ENCODE measurements around the gene PCNX1.
A peak's percentile ranks its signal among the peaks of the same experiment; 100 is the strongest.

Gene PCNX1

DNA sequence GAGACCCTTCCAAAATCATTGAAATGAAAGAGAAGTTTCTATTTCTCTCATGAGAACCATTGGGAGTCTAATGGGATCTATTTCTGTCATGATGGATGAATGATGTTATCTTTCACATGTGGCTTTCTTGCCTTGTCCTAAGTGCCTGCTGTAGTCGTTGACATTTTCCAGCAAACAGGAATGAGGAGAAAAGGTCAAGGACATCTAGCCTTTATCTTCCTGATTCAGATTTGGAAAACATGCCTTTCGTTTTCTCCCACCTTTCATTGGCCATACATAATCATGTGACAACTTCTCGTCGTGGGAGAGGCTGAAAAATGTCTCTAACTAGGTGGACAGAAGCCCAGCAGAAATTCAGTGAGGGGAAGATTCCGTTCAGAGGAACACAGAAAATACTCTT, 94.5 kb downstream of the PCNX1 start:
- Histone ChIP-seq H4K91ac (ENCODE audit: low read length) (no peak overlapping the region), H3K4me3 (ENCODE audit: insufficient read depth in 1 of 2, low read depth in 1 of 2, low read length in 2 of 2) (no peak overlapping the region), H3K27ac (ENCODE audit: low read length, poor library complexity, severe bottlenecking) (no peak overlapping the region), H4K8ac (ENCODE audit: low read length) (no peak overlapping the region), H3K4ac (ENCODE audit: low read depth in 1 of 2, low read length in 2 of 2) (no peak overlapping the region), H3K36me3 (ENCODE audit: control insufficient read depth in 1 of 2, insufficient read depth in 2 of 2, low read depth in 1 of 2, low read length in 2 of 2) (peaks cover 12 to 36% of the 10 kb centered on the region in 2 experiments), H2AK5ac (ENCODE audit: low read length, severe bottlenecking) (no peak overlapping the region), H3K23ac (ENCODE audit: low read length in 2 of 2) (no peak overlapping the region), H3K9ac (ENCODE audit: low read length) (no peak overlapping the region), H3K4me2 (ENCODE audit: low read length, poor library complexity, severe bottlenecking) (no peak overlapping the region), H2BK12ac (ENCODE audit: low read length in 2 of 2) (no peak overlapping the region), H2BK5ac (ENCODE audit: low read depth, low read length, poor library complexity, severe bottlenecking) (no peak overlapping the region), H2BK120ac (ENCODE audit: low read depth, low read length) (no peak overlapping the region), H3K18ac (ENCODE audit: low read depth in 1 of 2, low read length in 2 of 2) (no peak overlapping the region), H2BK15ac (ENCODE audit: low read depth, poor library complexity, severe bottlenecking) (no peak overlapping the region), H3K14ac (ENCODE audit: low read length in 2 of 2) (no peak overlapping the region), H3K4me1 (ENCODE audit: control insufficient read depth, insufficient read depth, low read depth, low read length) (peaks cover 2% of the 10 kb centered on the region), H3K9me3 (ENCODE audit: control insufficient read depth, low read length) (no peaks in the 10 kb centered on the region), H2AFZ (ENCODE audit: low read depth, low read length) (no peak overlapping the region), H3K27me3 (ENCODE audit: control insufficient read depth in 1 of 2, insufficient read depth in 1 of 2, low read length in 2 of 2) (no peaks in the 10 kb centered on the region), H3K79me1 (replicated peaks; ENCODE audit: low read length, poor library complexity, severe bottlenecking) (peaks cover 11% of the 10 kb centered on the region)
- WGBS, result 79% methylated on average over 5 of the region's 5 CpGs
- DNase-seq, result peak; percentile 10

DNA sequence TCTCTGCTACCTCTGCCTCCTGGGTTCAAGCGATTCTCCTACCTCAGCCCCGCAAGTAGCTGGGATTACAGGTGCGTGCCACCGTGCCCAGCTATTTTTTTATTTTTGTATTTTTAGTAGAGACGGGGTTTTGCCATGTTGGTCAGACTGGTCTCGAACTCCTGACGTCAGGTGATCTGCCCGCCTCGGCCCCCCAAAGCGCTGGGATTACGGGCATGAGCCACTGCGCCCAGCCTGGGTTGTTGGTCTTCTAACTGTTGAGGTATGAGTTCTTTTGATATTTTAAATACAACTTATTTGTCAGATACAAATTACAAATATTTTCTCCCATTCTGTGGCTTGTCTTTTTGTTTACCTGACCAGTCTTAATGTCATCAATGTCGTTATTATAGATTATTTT, 95.9 kb downstream of the PCNX1 start:
- no peak overlapping the region for H2BK5ac ChIP-seq (ENCODE audit: low read depth, low read length, poor library complexity, severe bottlenecking)
- H3K9me3 ChIP-seq (ENCODE audit: control insufficient read depth, low read length), result no peaks in the 10 kb centered on the region
- no peak overlapping the region for H2AFZ ChIP-seq (ENCODE audit: low read depth, low read length)
- H3K36me3 ChIP-seq (ENCODE audit: control insufficient read depth in 1 of 2, insufficient read depth in 2 of 2, low read depth in 1 of 2, low read length in 2 of 2), result peaks cover 12 to 24% of the 10 kb centered on the region in 2 experiments
- H3K4me2 ChIP-seq (ENCODE audit: low read length, poor library complexity, severe bottlenecking), result no peak overlapping the region
- no peak overlapping the region for H3K27ac ChIP-seq (ENCODE audit: low read length, poor library complexity, severe bottlenecking)
- no peak overlapping the region for H3K23ac ChIP-seq (ENCODE audit: low read length in 2 of 2)
- H4K8ac ChIP-seq (ENCODE audit: low read length), result no peak overlapping the region
- H3K14ac ChIP-seq (ENCODE audit: low read length in 2 of 2), result no peak overlapping the region
- no peak overlapping the region for H4K91ac ChIP-seq (ENCODE audit: low read length)
- H3K4ac ChIP-seq (ENCODE audit: low read depth in 1 of 2, low read length in 2 of 2), result no peak overlapping the region
- no peak overlapping the region for H2BK12ac ChIP-seq (ENCODE audit: low read length in 2 of 2)
- H3K4me1 ChIP-seq (ENCODE audit: control insufficient read depth, insufficient read depth, low read depth, low read length), result peaks cover 2% of the 10 kb centered on the region
- peaks cover 11% of the 10 kb centered on the region for H3K79me1 ChIP-seq (replicated peaks; ENCODE audit: low read length, poor library complexity, severe bottlenecking)
- H3K27me3 ChIP-seq (ENCODE audit: control insufficient read depth in 1 of 2, insufficient read depth in 1 of 2, low read length in 2 of 2), result no peaks in the 10 kb centered on the region
- WGBS, result 92% methylated on average over 7 of the region's 13 CpGs
- H3K18ac ChIP-seq (ENCODE audit: low read depth in 1 of 2, low read length in 2 of 2), result no peak overlapping the region
- H3K4me3 ChIP-seq (ENCODE audit: insufficient read depth in 1 of 2, low read depth in 1 of 2, low read length in 2 of 2), result no peak overlapping the region
- no peak overlapping the region for H2BK120ac ChIP-seq (ENCODE audit: low read depth, low read length)
- no peak for DNase-seq
- no peak overlapping the region for H2AK5ac ChIP-seq (ENCODE audit: low read length, severe bottlenecking)
- no peak overlapping the region for H2BK15ac ChIP-seq (ENCODE audit: low read depth, poor library complexity, severe bottlenecking)
- H3K9ac ChIP-seq (ENCODE audit: low read length), result no peak overlapping the region

DNA sequence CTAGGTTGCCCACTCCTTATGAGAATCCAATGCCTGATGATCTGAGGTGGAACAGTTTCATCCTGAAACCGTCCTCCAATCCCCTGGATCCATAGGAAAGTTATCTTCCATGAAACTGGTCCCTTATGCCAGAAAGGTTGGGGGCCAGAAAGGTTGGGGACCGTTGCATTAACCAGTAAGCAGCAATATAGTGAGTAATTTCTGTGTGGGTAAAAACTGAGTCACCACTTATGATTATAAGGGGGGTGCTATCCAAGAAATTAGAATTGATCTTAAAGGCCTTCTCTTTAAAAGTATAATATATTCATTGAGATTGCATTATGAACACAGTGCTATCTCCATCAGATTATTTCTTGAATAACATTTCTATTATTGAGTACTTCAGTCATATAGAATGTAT, 97.2 kb downstream of the PCNX1 start:
- no peaks in the 10 kb centered on the region for H3K27me3 ChIP-seq (ENCODE audit: control insufficient read depth in 1 of 2, insufficient read depth in 1 of 2, low read length in 2 of 2)
- H2AK5ac ChIP-seq (ENCODE audit: low read length, severe bottlenecking), result no peak overlapping the region
- H3K9ac ChIP-seq (ENCODE audit: low read length), result no peak overlapping the region
- no peak overlapping the region for H3K27ac ChIP-seq (ENCODE audit: low read length, poor library complexity, severe bottlenecking)
- no peak overlapping the region for H3K14ac ChIP-seq (ENCODE audit: low read length in 2 of 2)
- no peak overlapping the region for H2BK120ac ChIP-seq (ENCODE audit: low read depth, low read length)
- no peak for DNase-seq
- no peak overlapping the region for H4K8ac ChIP-seq (ENCODE audit: low read length)
- no peak overlapping the region for H3K4me2 ChIP-seq (ENCODE audit: low read length, poor library complexity, severe bottlenecking)
- no peak overlapping the region for H3K4me3 ChIP-seq (ENCODE audit: insufficient read depth in 1 of 2, low read depth in 1 of 2, low read length in 2 of 2)
- H2BK5ac ChIP-seq (ENCODE audit: low read depth, low read length, poor library complexity, severe bottlenecking), result no peak overlapping the region
- H2BK12ac ChIP-seq (ENCODE audit: low read length in 2 of 2), result no peak overlapping the region
- no peak overlapping the region for H3K18ac ChIP-seq (ENCODE audit: low read depth in 1 of 2, low read length in 2 of 2)
- WGBS, result 83% methylated on average over 2 of the region's 2 CpGs
- H3K79me1 ChIP-seq (replicated peaks; ENCODE audit: low read length, poor library complexity, severe bottlenecking), result peaks cover 11% of the 10 kb centered on the region
- no peak overlapping the region for H2AFZ ChIP-seq (ENCODE audit: low read depth, low read length)
- H3K4me1 ChIP-seq (ENCODE audit: control insufficient read depth, insufficient read depth, low read depth, low read length), result peaks cover 2% of the 10 kb centered on the region
- no peak overlapping the region for H4K91ac ChIP-seq (ENCODE audit: low read length)
- H3K4ac ChIP-seq (ENCODE audit: low read depth in 1 of 2, low read length in 2 of 2), result no peak overlapping the region
- no peak overlapping the region for H3K23ac ChIP-seq (ENCODE audit: low read length in 2 of 2)
- peaks cover 12 to 28% of the 10 kb centered on the region in 2 experiments for H3K36me3 ChIP-seq (ENCODE audit: control insufficient read depth in 1 of 2, insufficient read depth in 2 of 2, low read depth in 1 of 2, low read length in 2 of 2)
- no peak overlapping the region for H2BK15ac ChIP-seq (ENCODE audit: low read depth, poor library complexity, severe bottlenecking)
- H3K9me3 ChIP-seq (ENCODE audit: control insufficient read depth, low read length), result no peaks in the 10 kb centered on the region

DNA sequence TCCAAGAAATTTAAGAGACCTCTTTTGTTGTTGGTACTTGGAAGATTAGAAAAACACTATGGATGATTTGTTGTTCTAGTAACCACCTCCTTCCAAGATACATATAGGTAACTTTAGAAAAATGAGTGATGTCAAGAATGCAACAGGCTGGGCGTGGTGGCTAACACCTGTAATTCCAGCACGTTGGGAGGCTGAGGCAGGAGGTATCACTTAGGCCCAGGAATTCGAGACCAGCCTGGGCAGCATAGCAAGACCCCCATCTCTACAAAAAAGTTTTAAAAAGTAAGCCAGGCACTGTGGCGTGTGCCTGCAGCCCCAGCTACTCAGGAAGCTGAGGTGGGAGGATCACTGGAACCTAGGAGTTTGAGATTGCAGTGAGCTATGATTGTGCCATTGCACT, 97.8 kb downstream of the PCNX1 start:
- peaks cover 2% of the 10 kb centered on the region for H3K4me1 ChIP-seq (ENCODE audit: control insufficient read depth, insufficient read depth, low read depth, low read length)
- H3K36me3 ChIP-seq (ENCODE audit: control insufficient read depth in 1 of 2, insufficient read depth in 2 of 2, low read depth in 1 of 2, low read length in 2 of 2), result peaks cover 12 to 28% of the 10 kb centered on the region in 2 experiments
- no peak overlapping the region for H2BK5ac ChIP-seq (ENCODE audit: low read depth, low read length, poor library complexity, severe bottlenecking)
- H3K79me1 ChIP-seq (replicated peaks; ENCODE audit: low read length, poor library complexity, severe bottlenecking), result peaks cover 11% of the 10 kb centered on the region
- no peak overlapping the region for H3K9ac ChIP-seq (ENCODE audit: low read length)
- H3K9me3 ChIP-seq (ENCODE audit: control insufficient read depth, low read length), result no peaks in the 10 kb centered on the region
- no peak for DNase-seq
- no peak overlapping the region for H2AK5ac ChIP-seq (ENCODE audit: low read length, severe bottlenecking)
- H3K23ac ChIP-seq (ENCODE audit: low read length in 2 of 2), result no peak overlapping the region
- H3K27me3 ChIP-seq (ENCODE audit: control insufficient read depth in 1 of 2, insufficient read depth in 1 of 2, low read length in 2 of 2), result no peaks in the 10 kb centered on the region
- H3K4me3 ChIP-seq (ENCODE audit: insufficient read depth in 1 of 2, low read depth in 1 of 2, low read length in 2 of 2), result no peak overlapping the region
- no peak overlapping the region for H3K18ac ChIP-seq (ENCODE audit: low read depth in 1 of 2, low read length in 2 of 2)
- H3K27ac ChIP-seq (ENCODE audit: low read length, poor library complexity, severe bottlenecking), result no peak overlapping the region
- H2BK12ac ChIP-seq (ENCODE audit: low read length in 2 of 2), result no peak overlapping the region
- H4K91ac ChIP-seq (ENCODE audit: low read length), result no peak overlapping the region
- 83% methylated on average over 4 of the region's 4 CpGs for WGBS
- H2BK120ac ChIP-seq (ENCODE audit: low read depth, low read length), result no peak overlapping the region
- no peak overlapping the region for H3K4me2 ChIP-seq (ENCODE audit: low read length, poor library complexity, severe bottlenecking)
- H3K4ac ChIP-seq (ENCODE audit: low read depth in 1 of 2, low read length in 2 of 2), result no peak overlapping the region
- no peak overlapping the region for H3K14ac ChIP-seq (ENCODE audit: low read length in 2 of 2)
- H4K8ac ChIP-seq (ENCODE audit: low read length), result no peak overlapping the region
- H2AFZ ChIP-seq (ENCODE audit: low read depth, low read length), result no peak overlapping the region
- H2BK15ac ChIP-seq (ENCODE audit: low read depth, poor library complexity, severe bottlenecking), result no peak overlapping the region

Measured in mesenchymal stem cell (in vitro differentiated cells and primary cell).